Measurements from ENCODE around the gene NTF3.

- TF ChIP-seq CTCF (IDR thresholded peaks at IDR 0.05 in 4 of 5, conservative IDR thresholded peaks at IDR 0.05 in 1 of 5) (no peak), POLR2A (IDR thresholded peaks at IDR 0.05) (no peak)
Measured at GRCh38 chr12:5488626-5488955, 56.7 kb downstream of the NTF3 start.

All from gastrocnemius medialis (tissue), 4 donors.